ENCODE measurements around the gene KIAA0319L. TPM values are rescaled to one million over a fixed set of nuclear protein-coding genes. Genes with fewer than 3 reads are reported as not detected.
A peak's percentile ranks its signal among the peaks of the same experiment; 100 is the strongest.

The KIAA0319L gene
- total RNA-seq, 4 donors from 2014 or later: 33.4 to 60.9 (median 44.9) TPM

GRCh38 chr1:35449334-35450008 lies 107.7 kb downstream of the KIAA0319L start:
- no peak for DNase-seq (ENCODE audit: low spot score in 2 of 2)
- WGBS, 2 donors: 89 to 92% methylated on average over 7 of the region's 7 CpGs
- H3K4me3 ChIP-seq (ENCODE audit: low read depth, poor library complexity, severe bottlenecking): no peak overlapping the region
- intact Hi-C loops (cut with DNase I; ENCODE audit: low total_unique reads): loop anchor here (2.0 kb wide), 1 partner anchor 113 kb away; no protein-coding TSS in a partner anchor
- TF ChIP-seq, protein P1, sequence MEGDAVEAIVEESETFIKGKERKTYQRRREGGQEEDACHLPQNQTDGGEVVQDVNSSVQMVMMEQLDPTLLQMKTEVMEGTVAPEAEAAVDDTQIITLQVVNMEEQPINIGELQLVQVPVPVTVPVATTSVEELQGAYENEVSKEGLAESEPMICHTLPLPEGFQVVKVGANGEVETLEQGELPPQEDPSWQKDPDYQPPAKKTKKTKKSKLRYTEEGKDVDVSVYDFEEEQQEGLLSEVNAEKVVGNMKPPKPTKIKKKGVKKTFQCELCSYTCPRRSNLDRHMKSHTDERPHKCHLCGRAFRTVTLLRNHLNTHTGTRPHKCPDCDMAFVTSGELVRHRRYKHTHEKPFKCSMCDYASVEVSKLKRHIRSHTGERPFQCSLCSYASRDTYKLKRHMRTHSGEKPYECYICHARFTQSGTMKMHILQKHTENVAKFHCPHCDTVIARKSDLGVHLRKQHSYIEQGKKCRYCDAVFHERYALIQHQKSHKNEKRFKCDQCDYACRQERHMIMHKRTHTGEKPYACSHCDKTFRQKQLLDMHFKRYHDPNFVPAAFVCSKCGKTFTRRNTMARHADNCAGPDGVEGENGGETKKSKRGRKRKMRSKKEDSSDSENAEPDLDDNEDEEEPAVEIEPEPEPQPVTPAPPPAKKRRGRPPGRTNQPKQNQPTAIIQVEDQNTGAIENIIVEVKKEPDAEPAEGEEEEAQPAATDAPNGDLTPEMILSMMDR (IDR thresholded peaks at IDR 0.05): no peak
- no peak for TF ChIP-seq POLR2A (IDR thresholded peaks at IDR 0.05)

GRCh38 chr1:35448344-35448801 lies 108.8 kb downstream of the KIAA0319L start:
- WGBS, 2 donors: 59 to 76% methylated on average over 3 of the region's 3 CpGs
- peak in 1 of 2 donors; percentile 38 for DNase-seq (ENCODE audit: low spot score in 2 of 2)
- H3K4me3 ChIP-seq (ENCODE audit: low read depth, poor library complexity, severe bottlenecking): no peak overlapping the region
- intact Hi-C loops (cut with DNase I; ENCODE audit: low total_unique reads): loop anchor here (2.0 kb wide), 1 partner anchor 114 kb away; no protein-coding TSS in a partner anchor
- TF ChIP-seq POLR2A (IDR thresholded peaks at IDR 0.05): no peak
- TF ChIP-seq, protein P1 (IDR thresholded peaks at IDR 0.05): no peak

- intact Hi-C loops (cut with DNase I; ENCODE audit: low total_unique reads): no loop called here
- DNase-seq (ENCODE audit: low spot score in 2 of 2): no peak
- no peak overlapping the region for H3K4me3 ChIP-seq (ENCODE audit: low read depth, poor library complexity, severe bottlenecking)
- TF ChIP-seq, protein P1 (IDR thresholded peaks at IDR 0.05): no peak
- TF ChIP-seq POLR2A (IDR thresholded peaks at IDR 0.05): no peak
Measured at GRCh38 chr1:35447278-35447677, 109.9 kb downstream of the KIAA0319L start.

- intact Hi-C loops (cut with DNase I; ENCODE audit: low total_unique reads): no loop called here
- H3K4me3 ChIP-seq (ENCODE audit: low read depth, poor library complexity, severe bottlenecking): no peak overlapping the region
- no peak for DNase-seq (ENCODE audit: low spot score in 2 of 2)
- TF ChIP-seq, protein P1 (IDR thresholded peaks at IDR 0.05): no peak
- no peak for TF ChIP-seq POLR2A (IDR thresholded peaks at IDR 0.05)
Measured at GRCh38 chr1:35444519-35444774, 112.8 kb downstream of the KIAA0319L start.

DNA sequence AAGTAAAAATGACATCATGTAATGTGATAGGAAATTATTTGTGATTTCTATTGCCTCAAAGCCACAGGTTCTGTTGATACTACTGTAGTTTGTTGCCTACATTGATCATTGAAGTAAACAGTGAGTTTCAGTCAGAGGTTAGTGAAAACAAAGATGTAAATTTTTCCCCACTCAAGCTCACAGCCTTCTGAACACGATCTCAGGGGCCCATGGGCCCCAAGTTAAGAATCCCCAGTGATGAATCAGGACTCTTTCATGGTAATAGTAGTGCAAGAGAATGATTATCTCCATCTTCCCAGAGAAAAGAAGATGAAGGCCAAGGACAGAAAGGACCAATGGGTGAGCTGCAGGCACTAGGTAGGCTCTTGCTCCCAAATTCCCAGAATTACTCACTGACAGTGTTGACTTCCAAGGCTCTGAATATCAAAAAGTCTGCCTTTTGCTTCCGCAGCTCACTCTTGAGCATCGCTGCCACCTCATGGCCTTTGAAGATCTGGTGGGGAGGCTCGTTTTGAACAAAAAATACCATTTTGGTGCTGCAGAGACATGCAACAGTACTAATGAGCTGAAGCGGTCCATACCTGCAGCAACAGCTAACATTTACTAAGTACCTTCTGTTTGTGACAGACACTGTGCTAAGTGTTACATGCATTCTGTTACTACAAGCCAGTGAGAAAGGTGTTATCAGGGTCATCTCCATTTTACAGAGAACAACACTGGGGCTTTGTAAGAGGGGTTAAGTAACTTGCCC lies 113.3 kb downstream of the KIAA0319L start:
- DNase-seq (ENCODE audit: low spot score in 2 of 2): no peak
- H3K4me3 ChIP-seq (ENCODE audit: low read depth, poor library complexity, severe bottlenecking): no peak overlapping the region
- intact Hi-C loops (cut with DNase I; ENCODE audit: low total_unique reads): no loop called here
- WGBS, 2 donors: 78 to 83% methylated on average over 5 of the region's 5 CpGs
- TF ChIP-seq, protein P1 (IDR thresholded peaks at IDR 0.05): no peak
- TF ChIP-seq POLR2A (IDR thresholded peaks at IDR 0.05): no peak
